ENCODE measurements around the gene CNTNAP2. TPM values are rescaled to one million over a fixed set of nuclear protein-coding genes. Genes with fewer than 3 reads are reported as not detected.

The CNTNAP2 gene
- total and polyA plus RNA-seq, 4 donors = 0.14 to 2.3 (median 1.1) TPM

DNA sequence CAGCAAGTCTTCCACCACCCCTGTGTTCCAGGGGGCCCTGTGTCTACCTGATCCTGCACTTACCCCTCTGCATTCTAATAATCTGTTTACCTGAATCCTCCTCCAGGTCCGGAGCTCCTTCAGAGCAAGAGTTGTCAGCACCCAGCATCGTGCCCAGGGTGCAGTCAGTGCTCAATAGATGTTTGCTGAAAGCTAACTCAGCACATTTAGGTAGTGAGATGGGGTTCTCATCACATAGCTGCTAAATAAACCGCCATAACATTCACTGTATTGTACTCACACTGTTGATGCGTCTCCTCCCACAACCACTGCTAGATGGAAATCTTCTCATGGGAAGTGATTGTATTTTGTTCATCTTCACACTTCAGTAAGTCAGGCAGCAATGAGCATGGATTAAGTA lies 2097.5 kb downstream of the CNTNAP2 start:
- H3K9ac ChIP-seq (ENCODE audit: low read depth in 1 of 2, low read length in 2 of 2) = no peak overlapping the region
- no peaks in the 10 kb centered on the region for H3K27me3 ChIP-seq (ENCODE audit: control insufficient read depth in 4 of 4, insufficient read depth in 4 of 4, low read length in 3 of 4)
- no peak overlapping the region for H3K4me3 ChIP-seq (ENCODE audit: low read depth in 1 of 3, low read length in 3 of 3)
- TF ChIP-seq NR2F2 (IDR thresholded peaks at IDR 0.05) = no peak
- no peak for TF ChIP-seq YY1 (IDR thresholded peaks at IDR 0.05)
- no peak for TF ChIP-seq FOXA1 (IDR thresholded peaks at IDR 0.05)
- no peak for TF ChIP-seq HNF4G (IDR thresholded peaks at IDR 0.05)
- TF ChIP-seq JUND (IDR thresholded peaks at IDR 0.05) = no peak
- no peak for TF ChIP-seq FOXA2 (IDR thresholded peaks at IDR 0.05)
- TF ChIP-seq, protein P1, sequence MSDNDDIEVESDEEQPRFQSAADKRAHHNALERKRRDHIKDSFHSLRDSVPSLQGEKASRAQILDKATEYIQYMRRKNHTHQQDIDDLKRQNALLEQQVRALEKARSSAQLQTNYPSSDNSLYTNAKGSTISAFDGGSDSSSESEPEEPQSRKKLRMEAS (IDR thresholded peaks at IDR 0.05) = no peak
- no peak for TF ChIP-seq HNF4A (conservative IDR thresholded peaks at IDR 0.05)
- TF ChIP-seq, protein P2, sequence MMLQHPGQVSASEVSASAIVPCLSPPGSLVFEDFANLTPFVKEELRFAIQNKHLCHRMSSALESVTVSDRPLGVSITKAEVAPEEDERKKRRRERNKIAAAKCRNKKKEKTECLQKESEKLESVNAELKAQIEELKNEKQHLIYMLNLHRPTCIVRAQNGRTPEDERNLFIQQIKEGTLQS (IDR thresholded peaks at IDR 0.05) = no peak
- TF ChIP-seq RXRA (IDR thresholded peaks at IDR 0.05) = no peak
- TF ChIP-seq, protein P3, sequence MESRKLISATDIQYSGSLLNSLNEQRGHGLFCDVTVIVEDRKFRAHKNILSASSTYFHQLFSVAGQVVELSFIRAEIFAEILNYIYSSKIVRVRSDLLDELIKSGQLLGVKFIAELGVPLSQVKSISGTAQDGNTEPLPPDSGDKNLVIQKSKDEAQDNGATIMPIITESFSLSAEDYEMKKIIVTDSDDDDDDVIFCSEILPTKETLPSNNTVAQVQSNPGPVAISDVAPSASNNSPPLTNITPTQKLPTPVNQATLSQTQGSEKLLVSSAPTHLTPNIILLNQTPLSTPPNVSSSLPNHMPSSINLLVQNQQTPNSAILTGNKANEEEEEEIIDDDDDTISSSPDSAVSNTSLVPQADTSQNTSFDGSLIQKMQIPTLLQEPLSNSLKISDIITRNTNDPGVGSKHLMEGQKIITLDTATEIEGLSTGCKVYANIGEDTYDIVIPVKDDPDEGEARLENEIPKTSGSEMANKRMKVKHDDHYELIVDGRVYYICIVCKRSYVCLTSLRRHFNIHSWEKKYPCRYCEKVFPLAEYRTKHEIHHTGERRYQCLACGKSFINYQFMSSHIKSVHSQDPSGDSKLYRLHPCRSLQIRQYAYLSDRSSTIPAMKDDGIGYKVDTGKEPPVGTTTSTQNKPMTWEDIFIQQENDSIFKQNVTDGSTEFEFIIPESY (IDR thresholded peaks at IDR 0.05) = no peak
- no peak for TF ChIP-seq GABPA (IDR thresholded peaks at IDR 0.05 in 1 of 2, conservative IDR thresholded peaks at IDR 0.05 in 1 of 2)
- no peak for TF ChIP-seq RAD21 (IDR thresholded peaks at IDR 0.05)
- no peaks in the 10 kb centered on the region for H3K36me3 ChIP-seq (ENCODE audit: control insufficient read depth in 4 of 4, insufficient read depth in 3 of 4, low read depth in 1 of 4, low read length in 3 of 4)
- no peak overlapping the region for H3K27ac ChIP-seq (ENCODE audit: low read depth in 1 of 2, low read length in 2 of 2)
- 79% methylated on average over 4 of the region's 4 CpGs for WGBS
- no peaks in the 10 kb centered on the region for H3K4me1 ChIP-seq (ENCODE audit: control insufficient read depth in 4 of 4, insufficient read depth in 4 of 4, low read length in 3 of 4)
- no peak for DNase-seq (ENCODE audit: low spot score)
- no peaks in the 10 kb centered on the region for H3K9me3 ChIP-seq (ENCODE audit: control insufficient read depth in 4 of 4, low read length in 3 of 4)

DNA sequence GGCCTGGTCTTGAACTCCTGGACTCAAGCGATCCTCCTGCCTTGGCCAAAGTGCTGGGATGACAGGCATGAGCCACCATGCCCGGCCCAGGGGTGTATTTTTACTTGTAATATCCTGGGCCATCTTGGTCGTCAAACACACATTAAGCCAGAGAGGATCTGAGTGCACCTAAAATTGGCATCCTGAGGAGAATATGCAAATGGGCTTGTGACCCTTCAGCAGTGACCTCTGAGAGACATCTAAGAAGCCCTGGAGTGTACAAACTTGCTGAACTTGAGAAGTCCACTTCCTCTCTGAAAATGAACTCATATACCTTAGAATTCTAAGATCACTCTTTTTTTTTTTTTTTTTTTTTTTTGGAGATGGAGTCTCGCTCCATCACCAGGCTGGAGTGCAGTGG lies 2102.0 kb downstream of the CNTNAP2 start:
- no peaks in the 10 kb centered on the region for H3K36me3 ChIP-seq (ENCODE audit: control insufficient read depth in 4 of 4, insufficient read depth in 3 of 4, low read depth in 1 of 4, low read length in 3 of 4)
- H3K9me3 ChIP-seq (ENCODE audit: control insufficient read depth in 4 of 4, low read length in 3 of 4) = no peaks in the 10 kb centered on the region
- H3K27ac ChIP-seq (ENCODE audit: low read depth in 1 of 2, low read length in 2 of 2) = no peak overlapping the region
- no peak for TF ChIP-seq RAD21 (IDR thresholded peaks at IDR 0.05)
- no peak for TF ChIP-seq YY1 (IDR thresholded peaks at IDR 0.05)
- no peak for TF ChIP-seq HNF4G (IDR thresholded peaks at IDR 0.05)
- TF ChIP-seq SP1 (IDR thresholded peaks at IDR 0.05) = no peak
- no peak for TF ChIP-seq NR2F2 (IDR thresholded peaks at IDR 0.05)
- TF ChIP-seq, protein P1 (IDR thresholded peaks at IDR 0.05) = no peak
- no peak for TF ChIP-seq TAF1 (conservative IDR thresholded peaks at IDR 0.05)
- TF ChIP-seq, protein P2 (IDR thresholded peaks at IDR 0.05) = no peak
- TF ChIP-seq RXRA (IDR thresholded peaks at IDR 0.05) = no peak
- TF ChIP-seq, protein P4, sequence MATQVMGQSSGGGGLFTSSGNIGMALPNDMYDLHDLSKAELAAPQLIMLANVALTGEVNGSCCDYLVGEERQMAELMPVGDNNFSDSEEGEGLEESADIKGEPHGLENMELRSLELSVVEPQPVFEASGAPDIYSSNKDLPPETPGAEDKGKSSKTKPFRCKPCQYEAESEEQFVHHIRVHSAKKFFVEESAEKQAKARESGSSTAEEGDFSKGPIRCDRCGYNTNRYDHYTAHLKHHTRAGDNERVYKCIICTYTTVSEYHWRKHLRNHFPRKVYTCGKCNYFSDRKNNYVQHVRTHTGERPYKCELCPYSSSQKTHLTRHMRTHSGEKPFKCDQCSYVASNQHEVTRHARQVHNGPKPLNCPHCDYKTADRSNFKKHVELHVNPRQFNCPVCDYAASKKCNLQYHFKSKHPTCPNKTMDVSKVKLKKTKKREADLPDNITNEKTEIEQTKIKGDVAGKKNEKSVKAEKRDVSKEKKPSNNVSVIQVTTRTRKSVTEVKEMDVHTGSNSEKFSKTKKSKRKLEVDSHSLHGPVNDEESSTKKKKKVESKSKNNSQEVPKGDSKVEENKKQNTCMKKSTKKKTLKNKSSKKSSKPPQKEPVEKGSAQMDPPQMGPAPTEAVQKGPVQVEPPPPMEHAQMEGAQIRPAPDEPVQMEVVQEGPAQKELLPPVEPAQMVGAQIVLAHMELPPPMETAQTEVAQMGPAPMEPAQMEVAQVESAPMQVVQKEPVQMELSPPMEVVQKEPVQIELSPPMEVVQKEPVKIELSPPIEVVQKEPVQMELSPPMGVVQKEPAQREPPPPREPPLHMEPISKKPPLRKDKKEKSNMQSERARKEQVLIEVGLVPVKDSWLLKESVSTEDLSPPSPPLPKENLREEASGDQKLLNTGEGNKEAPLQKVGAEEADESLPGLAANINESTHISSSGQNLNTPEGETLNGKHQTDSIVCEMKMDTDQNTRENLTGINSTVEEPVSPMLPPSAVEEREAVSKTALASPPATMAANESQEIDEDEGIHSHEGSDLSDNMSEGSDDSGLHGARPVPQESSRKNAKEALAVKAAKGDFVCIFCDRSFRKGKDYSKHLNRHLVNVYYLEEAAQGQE (IDR thresholded peaks at IDR 0.05) = no peak
- TF ChIP-seq EGR1 (IDR thresholded peaks at IDR 0.05; ENCODE audit: low read depth in 2 of 2) = no peak
- TF ChIP-seq FOXA2 (IDR thresholded peaks at IDR 0.05) = no peak
- TF ChIP-seq JUND (IDR thresholded peaks at IDR 0.05) = no peak
- TF ChIP-seq, protein P5, sequence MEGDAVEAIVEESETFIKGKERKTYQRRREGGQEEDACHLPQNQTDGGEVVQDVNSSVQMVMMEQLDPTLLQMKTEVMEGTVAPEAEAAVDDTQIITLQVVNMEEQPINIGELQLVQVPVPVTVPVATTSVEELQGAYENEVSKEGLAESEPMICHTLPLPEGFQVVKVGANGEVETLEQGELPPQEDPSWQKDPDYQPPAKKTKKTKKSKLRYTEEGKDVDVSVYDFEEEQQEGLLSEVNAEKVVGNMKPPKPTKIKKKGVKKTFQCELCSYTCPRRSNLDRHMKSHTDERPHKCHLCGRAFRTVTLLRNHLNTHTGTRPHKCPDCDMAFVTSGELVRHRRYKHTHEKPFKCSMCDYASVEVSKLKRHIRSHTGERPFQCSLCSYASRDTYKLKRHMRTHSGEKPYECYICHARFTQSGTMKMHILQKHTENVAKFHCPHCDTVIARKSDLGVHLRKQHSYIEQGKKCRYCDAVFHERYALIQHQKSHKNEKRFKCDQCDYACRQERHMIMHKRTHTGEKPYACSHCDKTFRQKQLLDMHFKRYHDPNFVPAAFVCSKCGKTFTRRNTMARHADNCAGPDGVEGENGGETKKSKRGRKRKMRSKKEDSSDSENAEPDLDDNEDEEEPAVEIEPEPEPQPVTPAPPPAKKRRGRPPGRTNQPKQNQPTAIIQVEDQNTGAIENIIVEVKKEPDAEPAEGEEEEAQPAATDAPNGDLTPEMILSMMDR (IDR thresholded peaks at IDR 0.05; ENCODE audit: low read depth, low read length, missing input control) = no peak
- TF ChIP-seq HNF4A (conservative IDR thresholded peaks at IDR 0.05) = no peak
- TF ChIP-seq FOXA1 (IDR thresholded peaks at IDR 0.05) = no peak
- TF ChIP-seq GABPA (IDR thresholded peaks at IDR 0.05 in 1 of 2, conservative IDR thresholded peaks at IDR 0.05 in 1 of 2) = no peak
- H3K4me3 ChIP-seq (ENCODE audit: low read depth in 1 of 3, low read length in 3 of 3) = no peak overlapping the region
- DNase-seq (ENCODE audit: low spot score) = no peak
- H3K4me1 ChIP-seq (ENCODE audit: control insufficient read depth in 4 of 4, insufficient read depth in 4 of 4, low read length in 3 of 4) = no peaks in the 10 kb centered on the region
- H3K27me3 ChIP-seq (ENCODE audit: control insufficient read depth in 4 of 4, insufficient read depth in 4 of 4, low read length in 3 of 4) = no peaks in the 10 kb centered on the region
- no peak overlapping the region for H3K9ac ChIP-seq (ENCODE audit: low read depth in 1 of 2, low read length in 2 of 2)
- WGBS = 86% methylated on average over 4 of the region's 4 CpGs
